Heart left ventricle (tissue), 16 donors: ENCODE results near the gene TMEM163. TPM values are rescaled to one million over a fixed set of nuclear protein-coding genes. Genes with fewer than 3 reads are reported as not detected.

Experiments
- ATAC-seq, 4 donors: fragments of 200-7000 bp; cut with Tn5 transposase; one replicate each; pipeline ENCODE4 v1.9.1; 2020 to 2022; ENCODE audit warnings: moderate library complexity in 4 of 4, mild to moderate bottlenecking in 3 of 4, moderate number of reproducible peaks in 1 of 4
- DNase-seq, 5 donors: peaks; one replicate each; pipeline ENCODE4 v3.0.0-alpha.2; 2020
- H3K27ac ChIP-seq, 12 donors: fragments of 200-600 bp; sonication (generic) in 4 of 12; one replicate each; pipeline versions ENCODE4 v1.5.0 to v1.8.0; 2016 to 2022; ENCODE audit warnings: mild to moderate bottlenecking in 2 of 12
- H3K27me3 ChIP-seq, 9 donors: fragments of 200-600 bp; sonication (generic) in 2 of 9; one replicate each; pipeline versions ENCODE4 v1.5.1 to v1.8.0; 2016 to 2022; ENCODE audit warnings: mild to moderate bottlenecking in 3 of 9
- H3K36me3 ChIP-seq, 9 donors: fragments of 200-600 bp; sonication (generic) in 2 of 9; one replicate each; pipeline versions ENCODE4 v1.5.0 to v1.8.0; 2018 to 2022; ENCODE audit warnings: mild to moderate bottlenecking in 2 of 9
- H3K4me1 ChIP-seq, 12 donors: fragments of 200-600 bp; sonication (generic) in 4 of 12; one replicate each; pipeline versions ENCODE4 v1.5.0 to v1.8.0; 2016 to 2022; ENCODE audit warnings: mild to moderate bottlenecking in 3 of 12
- H3K4me3 ChIP-seq, 12 donors: fragments of 200-600 bp; sonication (generic) in 4 of 12; one replicate each; pipeline versions ENCODE4 v1.5.0 to v1.8.0; 2017 to 2022; ENCODE audit warnings: mild to moderate bottlenecking in 9 of 12, moderate library complexity in 4 of 12
- H3K9me3 ChIP-seq, 12 donors: fragments of 200-600 bp; sonication (generic) in 4 of 12; one replicate each; pipeline versions ENCODE4 v1.5.0 to v1.8.0; 2016 to 2022; ENCODE audit warnings: mild to moderate bottlenecking in 1 of 12
- POLR2A ChIP-seq, 2 donors: fragments of 450-650 bp; IDR thresholded peaks; one replicate each; pipeline ENCODE4 v1.6.1; 2017; ENCODE audit warnings: antibody characterized with exemption in 2 of 2, mild to moderate bottlenecking in 2 of 2, moderate library complexity in 2 of 2
- WGBS, 4 donors: extraction: QIAGEN DNeasy Blood & Tissue Kit in 2 of 4; methylation state at CpG; one replicate each; pipeline versions ENCODE4 v1.1.5 to v1.1.7; 2013 to 2018; 5-methylcytosine and 5-hydroxymethylcytosine counted together
- intact Hi-C, 10 donors: fragments of 100-400 bp; cut with DNase I; formaldehyde crosslinking; loops; one replicate each; pipeline versions ENCODE4 v1.11.1 to v1.14.2; 2022
- polyA plus RNA-seq, 2 donors: library from polyadenylated mRNA; stranded (reverse); fragments of 200-250 nt; gene quantifications; one replicate each; pipeline ENCODE4 v1.2.3, GENCODE V29; 2013
- total RNA-seq, 9 donors: library from RNA; depleted of rRNA in 2 of 9; stranded (reverse); fragments of >200 nt in 2 of 9; fragmentation: NEBNext Ultra II Directional in 3 of 9; extraction: Animal tissue kit (Norgen Biotek cat#: 25700) in 3 of 9; gene quantifications; one replicate each; pipeline versions ENCODE4 v1.1.0 to v1.2.4, GENCODE V29; 2016 to 2023
- TF ChIP-seq, protein P1 (sequence below), 12 donors: fragments of 200-600 bp; sonication (generic) in 4 of 12; IDR thresholded peaks; one replicate each; pipeline versions ENCODE4 v1.5.0 to v1.8.0; 2018 to 2022; ENCODE audit warnings: antibody characterized with exemption in 12 of 12, mild to moderate bottlenecking in 5 of 12
- donor health status: ischemic (EF 13 %, LVEDD 7.1; RV severe dilation, severe dysfunction).
- donor health status: healthy with polysubstance abuse.
- donor health status: DM: no; HTN: yes; CAD: no.
- donor health status: DM: no; HTN: no; CAD: no.
- donor health status: ischemic (EF 25% LVEDD 6.9; RV normal size, moderate dysfunction).
- donor health status: ischemic (EF 25% LVEDD 5.7; RV mildly dilated, moderate dysfunction).
- donor health status: healthy.
- donor health status: DM: yes; HTN: yes; CAD: no.
- donor health status: ischemic (EF 35%, LVEDD 5.7; RV mildly dilated, moderate dysfunction).
- donor health status: nonischemic (EF 11% LVEDD 7.7; RV severe dilation, severe dysfunction).
- donor health status: DM: yes; HTN: yes; CAD: no.
- donor health status: PGD.
- donor health status: ischemic (EF 29% LVEDD 5.4; RV normal size, mild dysfunction).
- donor health status: nonischemic (EF 23%, LVEDD 6.1; RV moderate dilation, normal function).

Gene TMEM163
- total and polyA plus RNA-seq, 11 donors = 0.14 to 1.4 (median 0.47) TPM

GRCh38 chr2:134564549-134564948 is 154.3 kb downstream of the TMEM163 start:
- H3K36me3 ChIP-seq = no peaks in the 10 kb centered on the region
- H3K9me3 ChIP-seq = no peaks in the 10 kb centered on the region
- intact Hi-C loops = no loop called here
- H3K4me1 ChIP-seq = no peaks in the 10 kb centered on the region
- TF ChIP-seq POLR2A (IDR thresholded peaks at IDR 0.05) = no peak
- TF ChIP-seq, protein P1, sequence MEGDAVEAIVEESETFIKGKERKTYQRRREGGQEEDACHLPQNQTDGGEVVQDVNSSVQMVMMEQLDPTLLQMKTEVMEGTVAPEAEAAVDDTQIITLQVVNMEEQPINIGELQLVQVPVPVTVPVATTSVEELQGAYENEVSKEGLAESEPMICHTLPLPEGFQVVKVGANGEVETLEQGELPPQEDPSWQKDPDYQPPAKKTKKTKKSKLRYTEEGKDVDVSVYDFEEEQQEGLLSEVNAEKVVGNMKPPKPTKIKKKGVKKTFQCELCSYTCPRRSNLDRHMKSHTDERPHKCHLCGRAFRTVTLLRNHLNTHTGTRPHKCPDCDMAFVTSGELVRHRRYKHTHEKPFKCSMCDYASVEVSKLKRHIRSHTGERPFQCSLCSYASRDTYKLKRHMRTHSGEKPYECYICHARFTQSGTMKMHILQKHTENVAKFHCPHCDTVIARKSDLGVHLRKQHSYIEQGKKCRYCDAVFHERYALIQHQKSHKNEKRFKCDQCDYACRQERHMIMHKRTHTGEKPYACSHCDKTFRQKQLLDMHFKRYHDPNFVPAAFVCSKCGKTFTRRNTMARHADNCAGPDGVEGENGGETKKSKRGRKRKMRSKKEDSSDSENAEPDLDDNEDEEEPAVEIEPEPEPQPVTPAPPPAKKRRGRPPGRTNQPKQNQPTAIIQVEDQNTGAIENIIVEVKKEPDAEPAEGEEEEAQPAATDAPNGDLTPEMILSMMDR (IDR thresholded peaks at IDR 0.05) = no peak
- H3K27ac ChIP-seq = no peak overlapping the region
- ATAC-seq (no peak), DNase-seq (no peak)
- H3K4me3 ChIP-seq = no peak overlapping the region
- 71 to 73% (median 73%) methylated on average over 3 of the region's 3 CpGs for WGBS, 4 donors
- peaks cover 0 to 5% (median 0%) of the 10 kb centered on the region in 9 donors for H3K27me3 ChIP-seq

GRCh38 chr2:134558208-134558830 is 160.5 kb downstream of the TMEM163 start:
- Histone ChIP-seq H3K27ac (no peak overlapping the region), H3K9me3 (no peaks in the 10 kb centered on the region), H3K4me1 (no peaks in the 10 kb centered on the region), H3K4me3 (no peak overlapping the region), H3K36me3 (no peaks in the 10 kb centered on the region), H3K27me3 (no peaks in the 10 kb centered on the region)
- intact Hi-C loops = no loop called here
- no peak for TF ChIP-seq POLR2A (IDR thresholded peaks at IDR 0.05)
- TF ChIP-seq, protein P1 (IDR thresholded peaks at IDR 0.05) = no peak
- 80 to 84% (median 83%) methylated on average over 5 of the region's 5 CpGs for WGBS, 4 donors
- DNase-seq (no peak), ATAC-seq (no peak)

GRCh38 chr2:134555411-134555810 is 163.4 kb downstream of the TMEM163 start:
- Histone ChIP-seq H3K36me3 (no peaks in the 10 kb centered on the region), H3K4me1 (no peaks in the 10 kb centered on the region), H3K9me3 (no peaks in the 10 kb centered on the region), H3K27ac (no peak overlapping the region), H3K4me3 (no peak overlapping the region), H3K27me3 (no peaks in the 10 kb centered on the region)
- DNase-seq (no peak), ATAC-seq (no peak)
- WGBS, 4 donors = 84 to 97% (median 92%) methylated on average over 6 of the region's 6 CpGs
- TF ChIP-seq POLR2A (IDR thresholded peaks at IDR 0.05) = no peak
- TF ChIP-seq, protein P1 (IDR thresholded peaks at IDR 0.05) = no peak
- intact Hi-C loops = no loop called here

DNA sequence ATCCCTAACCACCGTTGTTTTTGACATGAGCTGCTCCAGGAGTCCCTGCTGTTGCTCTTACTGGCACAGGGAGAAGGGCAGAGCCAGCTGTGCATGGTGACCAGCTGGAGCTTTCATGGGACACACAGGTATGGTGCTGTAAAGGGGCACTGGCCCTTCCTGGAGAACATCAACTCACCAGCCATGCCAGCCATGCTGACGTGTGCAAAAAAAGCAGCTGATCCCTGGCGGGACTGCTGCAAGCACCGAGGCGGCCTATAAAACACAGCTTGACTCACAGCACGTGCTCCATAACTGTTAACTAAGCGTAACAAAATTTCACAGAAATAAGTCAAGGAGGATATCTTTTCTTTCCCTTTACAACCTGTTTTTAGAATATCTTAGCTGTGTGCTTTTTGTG is 165.1 kb downstream of the TMEM163 start:
- H3K4me1 ChIP-seq = no peaks in the 10 kb centered on the region
- no peak overlapping the region for H3K27ac ChIP-seq
- H3K9me3 ChIP-seq = no peaks in the 10 kb centered on the region
- DNase-seq = no peak
- TF ChIP-seq, protein P1 (IDR thresholded peaks at IDR 0.05) = no peak
- TF ChIP-seq POLR2A (IDR thresholded peaks at IDR 0.05) = no peak
- WGBS, 4 donors = 89 to 96% (median 94%) methylated on average over 7 of the region's 7 CpGs
- H3K36me3 ChIP-seq = no peaks in the 10 kb centered on the region
- H3K4me3 ChIP-seq = no peak overlapping the region
- ATAC-seq = no peak
- H3K27me3 ChIP-seq = peaks cover 0 to 2% (median 0%) of the 10 kb centered on the region in 9 donors
- intact Hi-C loops = no loop called here
